SU-DHL-6 (cell line): Measurements from ENCODE around the gene EPHA4.

ENCODE experiments used
- H2AFZ ChIP-seq: fragments of 200-600 bp; sonication (generic); 2 replicates; pipeline ENCODE4 v1.6.1; 2014; ENCODE audit warnings: low read depth, mild to moderate bottlenecking, moderate library complexity, mixed read lengths, antibody characterized with exemption, low read length; ENCODE audit not compliant: severe bottlenecking
- H3F3A ChIP-seq: fragments of 200-600 bp; shearing (Covaris generic); 2 replicates; pipeline ENCODE4 v1.6.0; 2016; ENCODE audit warnings: antibody characterized with exemption, mild to moderate bottlenecking; ENCODE audit not compliant: insufficient read depth
- H3K27ac ChIP-seq: fragments of 200-600 bp; sonication (generic); 2 replicates; pipeline ENCODE4 v1.5.1; 2016; ENCODE audit warnings: low read depth, mild to moderate bottlenecking, low read length, moderate library complexity, mixed read lengths
- H3K27me3 ChIP-seq: fragments of 200-600 bp; sonication (generic), shearing (Covaris generic); 2 replicates; pipeline ENCODE4 v1.6.0; 2014; ENCODE audit warnings: mild to moderate bottlenecking, low read length
- H3K36me3 ChIP-seq: fragments of 200-600 bp; sonication (generic); 2 replicates; pipeline ENCODE4 v1.6.1; 2014; ENCODE audit warnings: mild to moderate bottlenecking, low read length, mixed read lengths
- H3K4me2 ChIP-seq: fragments of 300-600, 200-600 bp; shearing (Covaris generic), sonication (generic); 2 replicates; pipeline ENCODE4 v1.6.0; 2014; ENCODE audit warnings: low read length, low read depth, mild to moderate bottlenecking; ENCODE audit not compliant: poor library complexity, severe bottlenecking
- H3K4me3 ChIP-seq: fragments of 200-600 bp; sonication (generic); 2 replicates; pipeline ENCODE4 v1.5.1; 2014; ENCODE audit warnings: antibody characterized with exemption, low read length, mild to moderate bottlenecking, mixed read lengths; ENCODE audit not compliant: insufficient read depth, poor library complexity, severe bottlenecking
- H3K79me2 ChIP-seq: fragments of 200-600 bp; sonication (generic); 2 replicates; pipeline ENCODE4 v1.6.1; 2014; ENCODE audit warnings: mild to moderate bottlenecking, low read length, moderate library complexity; ENCODE audit not compliant: insufficient read depth
- H3K9ac ChIP-seq: fragments of 200-600 bp; sonication (generic); 2 replicates; pipeline ENCODE4 v1.7.0; 2014; ENCODE audit warnings: mild to moderate bottlenecking, low read length
- H3K9me2 ChIP-seq: fragments of 200-600 bp; sonication (generic); replicated peaks from 2 replicates; pipeline ENCODE4 v1.6.1; 2014; ENCODE audit warnings: low read length; ENCODE audit not compliant: insufficient read depth
- H3K9me3 ChIP-seq: fragments of 200-600 bp; sonication (generic); 2 replicates; pipeline ENCODE4 v1.6.1; 2014; ENCODE audit warnings: low read length, mixed read lengths; ENCODE audit not compliant: insufficient read depth
- H4K20me1 ChIP-seq: fragments of 200-600 bp; sonication (generic); 2 replicates; pipeline ENCODE4 v1.6.1; 2014; ENCODE audit warnings: low read depth, mild to moderate bottlenecking, antibody characterized with exemption, low read length, moderate library complexity, mixed read lengths
- CTCF ChIP-seq: fragments of 200-600 bp; sonication (generic); IDR thresholded peaks from one replicate; pipeline ENCODE4 v1.5.1; 2017; ENCODE audit warnings: antibody characterized with exemption, mild to moderate bottlenecking, low read length, moderate library complexity; ENCODE audit not compliant: insufficient read depth, poor library complexity, severe bottlenecking
- EZH2phosphoT487 ChIP-seq: fragments of 200-600 bp; sonication (generic), shearing (Covaris generic); conservative IDR thresholded peaks from 2 replicates; pipeline ENCODE4 v1.6.1; 2018; ENCODE audit warnings: mild to moderate bottlenecking, antibody characterized with exemption, low read length, moderate library complexity, mixed read lengths

Gene EPHA4

GRCh38 chr2:221502270-221503010 lies 69.7 kb downstream of the EPHA4 start:
- H2AFZ ChIP-seq = no peak overlapping the region
- no peaks in the 10 kb centered on the region for H4K20me1 ChIP-seq
- H3K9ac ChIP-seq = no peak overlapping the region
- H3K9me3 ChIP-seq = no peaks in the 10 kb centered on the region
- no peaks in the 10 kb centered on the region for H3K36me3 ChIP-seq
- H3K27me3 ChIP-seq = no peaks in the 10 kb centered on the region
- no peak overlapping the region for H3K27ac ChIP-seq
- H3K4me3 ChIP-seq = no peak overlapping the region
- no peak overlapping the region for H3K4me2 ChIP-seq
- H3F3A ChIP-seq = no peaks in the 10 kb centered on the region
- H3K79me2 ChIP-seq = no peaks in the 10 kb centered on the region
- no peaks in the 10 kb centered on the region for H3K9me2 ChIP-seq
- no peak for TF ChIP-seq CTCF

GRCh38 chr2:221501883-221502269 lies 70.2 kb downstream of the EPHA4 start:
- Histone ChIP-seq H2AFZ (no peak overlapping the region), H3K36me3 (no peaks in the 10 kb centered on the region), H3K9me3 (no peaks in the 10 kb centered on the region), H3K79me2 (no peaks in the 10 kb centered on the region), H3K4me2 (no peak overlapping the region), H3K9me2 (no peaks in the 10 kb centered on the region), H3K27me3 (no peaks in the 10 kb centered on the region), H4K20me1 (no peaks in the 10 kb centered on the region), H3K27ac (no peak overlapping the region), H3K4me3 (no peak overlapping the region), H3K9ac (no peak overlapping the region), H3F3A (no peaks in the 10 kb centered on the region)
- TF ChIP-seq CTCF (no peak), EZH2phosphoT487 (no peak)

GRCh38 chr2:221501210-221501882 lies 70.8 kb downstream of the EPHA4 start:
- H3K4me3 ChIP-seq = no peak overlapping the region
- H3K9me3 ChIP-seq = no peaks in the 10 kb centered on the region
- H3K9me2 ChIP-seq = no peaks in the 10 kb centered on the region
- no peaks in the 10 kb centered on the region for H3K79me2 ChIP-seq
- no peak overlapping the region for H2AFZ ChIP-seq
- H3K27ac ChIP-seq = no peak overlapping the region
- TF ChIP-seq CTCF = no peak
- TF ChIP-seq EZH2phosphoT487 = no peak
- H3F3A ChIP-seq = no peaks in the 10 kb centered on the region
- no peaks in the 10 kb centered on the region for H3K27me3 ChIP-seq
- H4K20me1 ChIP-seq = no peaks in the 10 kb centered on the region
- H3K9ac ChIP-seq = no peak overlapping the region
- H3K4me2 ChIP-seq = no peak overlapping the region
- H3K36me3 ChIP-seq = no peaks in the 10 kb centered on the region
